Measurements from ENCODE around the gene PIK3C2G.

The PIK3C2G gene

DNA sequence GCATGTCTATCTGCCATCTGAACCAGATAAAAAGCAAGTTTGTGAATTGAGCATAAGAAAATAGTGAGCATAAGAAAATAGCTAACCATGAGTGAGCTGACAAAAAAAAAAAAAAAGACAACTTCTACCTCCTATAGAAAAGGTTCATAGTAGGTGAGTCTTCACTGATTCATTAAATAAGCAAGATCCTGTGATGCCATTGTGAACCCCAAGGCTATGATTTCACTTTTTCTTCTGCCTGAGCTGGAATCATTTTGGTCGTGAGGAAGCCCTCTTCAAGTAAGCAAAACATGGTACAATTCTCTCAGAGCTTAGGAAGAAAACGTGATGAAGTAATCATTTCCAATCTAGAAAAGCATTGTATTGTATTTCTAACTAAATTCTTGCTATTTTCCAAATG, 1.2 kb downstream of the PIK3C2G start:
- TF ChIP-seq, protein P1, sequence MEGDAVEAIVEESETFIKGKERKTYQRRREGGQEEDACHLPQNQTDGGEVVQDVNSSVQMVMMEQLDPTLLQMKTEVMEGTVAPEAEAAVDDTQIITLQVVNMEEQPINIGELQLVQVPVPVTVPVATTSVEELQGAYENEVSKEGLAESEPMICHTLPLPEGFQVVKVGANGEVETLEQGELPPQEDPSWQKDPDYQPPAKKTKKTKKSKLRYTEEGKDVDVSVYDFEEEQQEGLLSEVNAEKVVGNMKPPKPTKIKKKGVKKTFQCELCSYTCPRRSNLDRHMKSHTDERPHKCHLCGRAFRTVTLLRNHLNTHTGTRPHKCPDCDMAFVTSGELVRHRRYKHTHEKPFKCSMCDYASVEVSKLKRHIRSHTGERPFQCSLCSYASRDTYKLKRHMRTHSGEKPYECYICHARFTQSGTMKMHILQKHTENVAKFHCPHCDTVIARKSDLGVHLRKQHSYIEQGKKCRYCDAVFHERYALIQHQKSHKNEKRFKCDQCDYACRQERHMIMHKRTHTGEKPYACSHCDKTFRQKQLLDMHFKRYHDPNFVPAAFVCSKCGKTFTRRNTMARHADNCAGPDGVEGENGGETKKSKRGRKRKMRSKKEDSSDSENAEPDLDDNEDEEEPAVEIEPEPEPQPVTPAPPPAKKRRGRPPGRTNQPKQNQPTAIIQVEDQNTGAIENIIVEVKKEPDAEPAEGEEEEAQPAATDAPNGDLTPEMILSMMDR (IDR thresholded peaks at IDR 0.05) = no peak

DNA sequence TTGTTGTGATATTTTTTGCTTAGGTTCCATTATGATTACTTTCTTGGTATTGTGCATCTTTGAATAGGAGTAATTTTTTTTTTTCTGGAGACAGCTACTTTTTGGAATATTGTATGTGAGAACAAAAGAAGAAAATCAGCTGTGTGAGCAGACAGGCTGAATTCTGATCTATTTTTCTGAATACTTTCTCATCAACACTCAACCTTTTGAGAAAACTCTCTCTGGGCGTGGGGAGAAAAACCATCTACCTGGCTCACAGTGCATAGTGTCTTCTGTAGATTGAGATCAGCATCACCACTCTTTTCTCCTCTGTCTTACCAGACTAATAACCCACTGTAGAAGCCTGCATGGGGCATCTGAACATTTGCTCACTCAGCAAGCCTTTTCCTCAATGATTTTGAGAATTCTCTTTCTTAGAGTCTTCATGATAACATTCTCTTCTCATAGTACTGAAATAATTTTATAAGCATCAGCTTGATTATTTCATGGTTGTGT, 3.3 kb downstream of the PIK3C2G start:
- TF ChIP-seq, protein P1 (IDR thresholded peaks at IDR 0.05) = no peak

DNA sequence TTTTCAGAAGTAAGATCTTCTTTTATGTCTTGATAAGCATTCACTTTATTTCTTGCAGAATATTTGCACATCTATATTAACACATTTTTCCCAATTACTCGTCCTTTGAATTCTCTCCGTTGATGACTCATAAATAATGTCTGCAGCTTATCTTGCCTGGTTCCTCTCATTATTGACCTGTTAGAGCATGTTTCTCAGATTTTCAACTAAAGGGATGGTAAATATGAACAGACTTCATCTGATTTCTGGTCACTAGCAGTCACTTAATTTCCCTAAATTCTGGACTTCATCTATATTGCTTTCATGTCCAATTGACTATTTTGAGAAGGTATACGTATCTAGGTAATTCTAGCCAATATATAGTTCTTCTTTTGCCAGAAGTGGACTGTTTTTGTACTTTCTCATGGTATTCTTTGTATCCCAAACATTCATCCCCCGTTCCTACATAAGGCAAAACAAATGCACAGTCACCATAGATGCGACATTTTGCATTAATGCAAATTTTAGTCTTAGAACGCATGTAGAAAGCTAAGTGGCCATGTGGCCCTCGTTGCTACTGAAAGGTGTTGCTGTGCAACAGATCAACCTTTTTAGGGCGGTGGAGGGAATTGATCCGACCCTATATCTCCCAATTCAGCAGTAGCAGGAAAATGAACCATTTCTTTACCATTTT, 6.2 kb downstream of the PIK3C2G start:
- TF ChIP-seq, protein P1 (IDR thresholded peaks at IDR 0.05) = no peak

DNA sequence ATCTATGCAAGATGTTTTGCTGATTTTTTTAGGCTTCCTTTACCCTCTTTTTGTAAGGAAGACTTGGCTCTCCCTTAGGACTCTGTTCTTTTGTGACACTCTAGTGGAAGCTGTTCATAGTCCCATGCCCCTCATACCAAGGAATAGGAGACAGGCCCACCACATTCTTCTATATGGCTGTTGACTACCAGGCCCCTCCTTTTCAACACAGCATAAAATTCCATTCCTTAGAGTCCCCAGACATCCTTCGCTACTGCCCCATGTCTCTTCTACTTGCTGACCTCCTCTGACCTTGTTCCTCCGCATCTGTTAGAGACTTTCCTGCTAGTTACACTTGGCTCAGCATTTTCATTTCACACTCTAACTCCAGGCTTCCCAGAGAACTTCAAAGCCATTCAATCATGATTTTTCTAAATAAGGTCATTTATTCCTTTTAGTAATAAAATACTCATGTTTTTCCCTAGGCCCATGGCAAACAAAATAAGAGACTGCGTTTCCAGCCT, 9.7 kb downstream of the PIK3C2G start:
- TF ChIP-seq, protein P1 (IDR thresholded peaks at IDR 0.05) = no peak

DNA sequence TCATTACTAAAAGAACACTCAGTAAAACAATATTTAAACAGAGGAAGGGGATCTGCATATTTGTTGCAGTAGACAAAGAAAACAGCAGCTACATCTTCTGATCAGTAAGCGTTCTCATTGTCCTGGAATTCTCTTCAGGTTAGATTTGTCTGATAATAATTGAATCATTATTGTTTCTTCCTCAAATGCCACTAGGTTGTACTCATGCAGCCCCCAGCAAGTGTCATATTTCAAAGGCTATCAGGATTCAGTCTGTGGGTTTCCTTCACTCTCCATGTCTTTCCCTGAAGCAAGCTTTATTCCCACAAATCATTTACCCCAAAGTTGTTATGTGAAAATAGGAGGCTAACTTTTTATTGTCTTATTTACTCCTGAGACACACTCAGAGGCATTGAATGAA, 14.7 kb downstream of the PIK3C2G start:
- TF ChIP-seq, protein P1 (IDR thresholded peaks at IDR 0.05) = no peak

DNA sequence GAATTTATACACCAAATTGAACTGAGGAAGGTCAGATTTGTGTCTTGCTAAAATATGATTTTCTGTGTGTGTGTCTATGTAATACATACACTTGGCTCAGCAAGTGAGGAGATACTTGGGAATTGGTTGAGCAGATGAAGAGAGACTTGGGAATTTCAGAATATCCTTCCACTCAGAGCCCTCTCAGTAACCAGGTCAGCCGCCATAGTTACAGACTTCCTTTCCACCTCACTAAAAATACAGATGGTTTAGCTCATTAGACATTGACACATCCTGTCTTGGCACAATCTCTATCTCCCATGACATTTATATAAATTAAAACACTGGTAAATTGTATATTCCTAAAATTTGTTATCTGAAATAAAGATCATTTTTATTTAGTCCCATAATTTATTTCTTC, 15.9 kb downstream of the PIK3C2G start:
- TF ChIP-seq, protein P1 (IDR thresholded peaks at IDR 0.05) = no peak

DNA sequence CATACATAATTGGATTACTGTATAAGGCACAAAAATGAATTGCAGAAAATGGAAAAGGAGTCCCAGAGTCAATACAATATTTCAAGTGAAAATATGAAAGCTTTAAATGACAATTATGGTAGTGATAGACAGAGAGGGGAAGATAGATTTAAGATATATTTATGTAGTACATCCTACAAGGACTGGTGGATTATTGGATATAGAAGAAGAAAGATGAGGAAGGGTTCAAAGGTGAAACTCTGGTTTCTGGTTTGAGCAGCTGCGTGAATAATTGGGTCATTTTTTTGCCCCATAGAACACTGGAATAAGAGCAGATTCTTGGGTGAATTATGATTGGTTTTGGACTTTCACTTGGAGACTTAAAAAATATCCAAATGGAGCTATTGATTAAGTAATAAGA, 19.4 kb downstream of the PIK3C2G start:
- TF ChIP-seq, protein P1 (IDR thresholded peaks at IDR 0.05) = no peak

All from LNCAP (cell line).